ENCODE measurements around the gene LMBR1. TPM values are rescaled to one million over a fixed set of nuclear protein-coding genes. Genes with fewer than 3 reads are reported as not detected.

Gene LMBR1
- total and polyA plus RNA-seq, 2 experiments from 2014 or later, result 37.2 to 53.1 TPM

- no peak for TF ChIP-seq EZH2 (IDR thresholded peaks at IDR 0.05; ENCODE audit: borderline replicate concordance)
- TF ChIP-seq CTCF (IDR thresholded peaks at IDR 0.05; ENCODE audit: poor library complexity), result no peak
- no peak for TF ChIP-seq EZH2phosphoT487 (IDR thresholded peaks at IDR 0.05; ENCODE audit: low read depth, severe bottlenecking, unreplicated experiment)
- no peaks in the 10 kb centered on the region for H3K9me3 ChIP-seq (ENCODE audit: low read depth)
- no peak overlapping the region for H2AFZ ChIP-seq
- WGBS (ENCODE audit: low lambda C conversion rate, missing lambda C conversion rate), result 100% methylated on average over 3 of the region's 3 CpGs
- no peak for DNase-seq (ENCODE audit: low spot score)
- no peaks in the 10 kb centered on the region for H3K9me2 ChIP-seq (replicated peaks; ENCODE audit: insufficient read depth)
- no peak overlapping the region for H3K4me3 ChIP-seq
- H4K20me1 ChIP-seq (ENCODE audit: insufficient read depth, poor library complexity, severe bottlenecking), result no peaks in the 10 kb centered on the region
- no peaks in the 10 kb centered on the region for H3K27me3 ChIP-seq
- no peaks in the 10 kb centered on the region for H3K4me1 ChIP-seq (ENCODE audit: insufficient read depth)
- H3K36me3 ChIP-seq (replicated peaks; ENCODE audit: insufficient read depth, low read depth), result no peaks in the 10 kb centered on the region
- H3K79me2 ChIP-seq, result peaks cover 17% of the 10 kb centered on the region
- H3K27ac ChIP-seq, result no peak overlapping the region
- no peak overlapping the region for H3K4me2 ChIP-seq
Observed at GRCh38 chr7:156834462-156834861, 58.5 kb downstream of the LMBR1 start.

GRCh38 chr7:156833312-156833711, 59.7 kb downstream of the LMBR1 start:
- Histone ChIP-seq H3K27ac (no peak overlapping the region), H3K36me3 (replicated peaks; ENCODE audit: insufficient read depth, low read depth) (no peaks in the 10 kb centered on the region), H3K79me2 (peaks cover 8% of the 10 kb centered on the region), H2AFZ (no peak overlapping the region), H3K9me2 (replicated peaks; ENCODE audit: insufficient read depth) (no peaks in the 10 kb centered on the region), H3K9me3 (ENCODE audit: low read depth) (no peaks in the 10 kb centered on the region), H3K27me3 (no peaks in the 10 kb centered on the region), H3K4me2 (no peak overlapping the region), H4K20me1 (ENCODE audit: insufficient read depth, poor library complexity, severe bottlenecking) (no peaks in the 10 kb centered on the region), H3K4me1 (ENCODE audit: insufficient read depth) (no peaks in the 10 kb centered on the region), H3K4me3 (no peak overlapping the region)
- TF ChIP-seq EZH2phosphoT487 (IDR thresholded peaks at IDR 0.05; ENCODE audit: low read depth, severe bottlenecking, unreplicated experiment) (no peak), EZH2 (IDR thresholded peaks at IDR 0.05; ENCODE audit: borderline replicate concordance) (no peak), CTCF (IDR thresholded peaks at IDR 0.05; ENCODE audit: poor library complexity) (no peak)
- WGBS (ENCODE audit: low lambda C conversion rate, missing lambda C conversion rate), result 94% methylated on average over 4 of the region's 4 CpGs
- DNase-seq (ENCODE audit: low spot score), result no peak

DNA sequence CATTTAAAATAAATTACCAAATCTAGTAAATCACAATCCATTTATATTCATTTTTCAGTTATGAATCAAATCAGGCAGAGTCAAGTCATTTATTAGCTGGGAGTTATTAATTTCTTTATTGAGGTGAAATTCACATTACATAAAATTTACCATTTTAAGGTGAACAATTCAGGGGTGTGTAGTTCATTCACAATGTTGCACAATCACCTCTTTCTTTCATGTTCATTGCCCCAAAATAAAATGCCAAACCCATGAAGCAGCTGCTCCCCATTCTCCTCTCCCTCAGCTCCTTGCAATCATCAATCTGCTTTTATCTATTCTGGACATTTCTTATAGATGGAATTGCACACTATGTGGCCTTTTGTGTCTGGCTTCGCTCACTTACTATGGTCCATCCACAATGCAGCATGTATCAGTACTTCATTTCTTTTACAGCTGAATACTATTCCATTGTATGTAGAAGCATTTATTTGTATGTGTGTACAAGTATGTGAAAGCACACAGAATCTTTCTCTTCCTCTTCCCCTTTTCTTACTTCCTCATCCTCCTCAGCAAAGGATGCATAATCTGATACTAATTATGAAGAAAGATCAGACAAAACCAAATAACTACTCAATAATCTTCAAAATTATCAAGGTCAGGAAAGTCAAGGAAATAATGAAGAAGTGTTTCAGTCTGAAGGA, 60.6 kb downstream of the LMBR1 start:
- Histone ChIP-seq H4K20me1 (ENCODE audit: insufficient read depth, poor library complexity, severe bottlenecking) (no peaks in the 10 kb centered on the region), H3K9me3 (ENCODE audit: low read depth) (no peaks in the 10 kb centered on the region), H3K27ac (no peak overlapping the region), H3K27me3 (no peaks in the 10 kb centered on the region), H3K4me2 (no peak overlapping the region), H3K9me2 (replicated peaks; ENCODE audit: insufficient read depth) (no peaks in the 10 kb centered on the region), H3K4me1 (ENCODE audit: insufficient read depth) (no peaks in the 10 kb centered on the region), H3K4me3 (no peak overlapping the region), H3K79me2 (peaks cover under 1% of the 10 kb centered on the region), H2AFZ (no peak overlapping the region), H3K36me3 (replicated peaks; ENCODE audit: insufficient read depth, low read depth) (no peaks in the 10 kb centered on the region)
- no peak for DNase-seq (ENCODE audit: low spot score)
- 100% methylated on average over 1 of the region's 1 CpG for WGBS (ENCODE audit: low lambda C conversion rate, missing lambda C conversion rate)
- TF ChIP-seq CTCF (IDR thresholded peaks at IDR 0.05; ENCODE audit: poor library complexity) (no peak), EZH2phosphoT487 (IDR thresholded peaks at IDR 0.05; ENCODE audit: low read depth, severe bottlenecking, unreplicated experiment) (no peak), EZH2 (IDR thresholded peaks at IDR 0.05; ENCODE audit: borderline replicate concordance) (no peak)
